ENCODE measurements around the gene CAV1. TPM values are rescaled to one million over a fixed set of nuclear protein-coding genes. Genes with fewer than 3 reads are reported as not detected.

CAV1 gene
- total RNA-seq, 3 donors from 2014 or later (not counting 1 experiment from before 2014, with no cell fraction given): not detected

DNA sequence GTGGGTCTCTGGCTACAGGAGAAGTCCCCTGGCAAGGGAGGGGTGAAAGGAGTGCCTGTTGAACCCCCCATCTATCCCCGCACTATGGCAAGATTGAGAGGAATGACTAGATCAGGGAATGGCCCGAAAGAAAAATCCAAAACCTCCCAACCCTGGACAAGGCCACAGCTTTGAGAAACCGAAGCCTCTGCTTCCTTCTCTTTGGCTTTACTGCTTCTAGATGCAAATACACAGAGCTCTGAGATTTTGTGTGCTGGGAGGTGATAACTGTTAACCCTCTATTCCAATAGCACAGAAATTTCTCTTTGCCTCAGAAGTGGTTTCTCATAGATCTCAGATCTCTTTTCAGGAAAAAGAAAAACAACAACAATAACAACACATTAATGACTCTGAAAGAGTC, 15.0 kb downstream of the CAV1 start:
- intact Hi-C loops (cut with micrococcal nuclease): no loop called here
- Mint-ChIP-seq H3K36me3 (no peaks in the 10 kb centered on the region), H3K27me3 (ENCODE audit: low read depth in 2 of 2) (peaks cover 13 to 54% of the 10 kb centered on the region in 2 donors), H3K4me1 (no peaks in the 10 kb centered on the region), H3K9me3 (no peaks in the 10 kb centered on the region), H3K27ac (no peak overlapping the region), H3K4me3 (no peak overlapping the region)
- WGBS (ENCODE audit: insufficient coverage): no CpG with 5 or more reads among the region's 3 CpGs
- no peak overlapping the region for H3K4me3 ChIP-seq (ENCODE audit: low read length)
- TF ChIP-seq, protein P1, sequence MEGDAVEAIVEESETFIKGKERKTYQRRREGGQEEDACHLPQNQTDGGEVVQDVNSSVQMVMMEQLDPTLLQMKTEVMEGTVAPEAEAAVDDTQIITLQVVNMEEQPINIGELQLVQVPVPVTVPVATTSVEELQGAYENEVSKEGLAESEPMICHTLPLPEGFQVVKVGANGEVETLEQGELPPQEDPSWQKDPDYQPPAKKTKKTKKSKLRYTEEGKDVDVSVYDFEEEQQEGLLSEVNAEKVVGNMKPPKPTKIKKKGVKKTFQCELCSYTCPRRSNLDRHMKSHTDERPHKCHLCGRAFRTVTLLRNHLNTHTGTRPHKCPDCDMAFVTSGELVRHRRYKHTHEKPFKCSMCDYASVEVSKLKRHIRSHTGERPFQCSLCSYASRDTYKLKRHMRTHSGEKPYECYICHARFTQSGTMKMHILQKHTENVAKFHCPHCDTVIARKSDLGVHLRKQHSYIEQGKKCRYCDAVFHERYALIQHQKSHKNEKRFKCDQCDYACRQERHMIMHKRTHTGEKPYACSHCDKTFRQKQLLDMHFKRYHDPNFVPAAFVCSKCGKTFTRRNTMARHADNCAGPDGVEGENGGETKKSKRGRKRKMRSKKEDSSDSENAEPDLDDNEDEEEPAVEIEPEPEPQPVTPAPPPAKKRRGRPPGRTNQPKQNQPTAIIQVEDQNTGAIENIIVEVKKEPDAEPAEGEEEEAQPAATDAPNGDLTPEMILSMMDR (IDR thresholded peaks at IDR 0.05): no peak
- ATAC-seq: no peak
- H3K36me3 ChIP-seq (ENCODE audit: control insufficient read depth, insufficient read depth, low read length): no peaks in the 10 kb centered on the region
- no peak for DNase-seq
- no peaks in the 10 kb centered on the region for H3K9me3 ChIP-seq (ENCODE audit: control insufficient read depth, insufficient read depth, low read length)
- no peak overlapping the region for H3K27ac ChIP-seq (ENCODE audit: low read length)
- peaks cover 2% of the 10 kb centered on the region for H3K27me3 ChIP-seq (ENCODE audit: control insufficient read depth, insufficient read depth, low read length)
- no peaks in the 10 kb centered on the region for H3K4me1 ChIP-seq (ENCODE audit: control insufficient read depth, insufficient read depth, low read length)

DNA sequence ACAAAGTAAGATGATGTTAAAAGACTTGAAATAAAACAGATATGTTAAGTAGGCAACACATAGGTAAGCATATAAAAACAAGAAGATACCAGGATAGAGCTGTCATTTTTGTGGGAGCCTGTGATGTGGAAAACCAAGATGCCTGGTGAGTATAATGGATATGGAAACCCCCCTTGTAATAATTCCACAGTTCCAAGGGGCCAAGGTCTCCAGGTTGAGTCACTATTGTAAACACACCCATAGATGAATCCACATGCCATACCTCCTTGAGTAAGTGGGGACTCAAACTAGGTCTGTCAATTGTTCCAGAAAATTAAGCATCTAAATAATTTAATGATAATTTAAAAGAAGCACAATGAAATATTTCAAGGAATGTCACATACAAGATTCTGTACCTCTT, 15.9 kb downstream of the CAV1 start:
- Mint-ChIP-seq H3K27ac (no peak overlapping the region), H3K27me3 (ENCODE audit: low read depth in 2 of 2) (peaks cover 13 to 59% of the 10 kb centered on the region in 2 donors), H3K36me3 (no peaks in the 10 kb centered on the region), H3K4me1 (no peaks in the 10 kb centered on the region), H3K4me3 (no peak overlapping the region), H3K9me3 (no peaks in the 10 kb centered on the region)
- Histone ChIP-seq H3K9me3 (ENCODE audit: control insufficient read depth, insufficient read depth, low read length) (no peaks in the 10 kb centered on the region), H3K36me3 (ENCODE audit: control insufficient read depth, insufficient read depth, low read length) (no peaks in the 10 kb centered on the region), H3K4me1 (ENCODE audit: control insufficient read depth, insufficient read depth, low read length) (no peaks in the 10 kb centered on the region), H3K27me3 (ENCODE audit: control insufficient read depth, insufficient read depth, low read length) (peaks cover 2% of the 10 kb centered on the region), H3K27ac (ENCODE audit: low read length) (no peak overlapping the region), H3K4me3 (ENCODE audit: low read length) (no peak overlapping the region)
- ATAC-seq: no peak
- TF ChIP-seq, protein P1 (IDR thresholded peaks at IDR 0.05): no peak
- intact Hi-C loops (cut with micrococcal nuclease): no loop called here
- no peak for DNase-seq

DNA sequence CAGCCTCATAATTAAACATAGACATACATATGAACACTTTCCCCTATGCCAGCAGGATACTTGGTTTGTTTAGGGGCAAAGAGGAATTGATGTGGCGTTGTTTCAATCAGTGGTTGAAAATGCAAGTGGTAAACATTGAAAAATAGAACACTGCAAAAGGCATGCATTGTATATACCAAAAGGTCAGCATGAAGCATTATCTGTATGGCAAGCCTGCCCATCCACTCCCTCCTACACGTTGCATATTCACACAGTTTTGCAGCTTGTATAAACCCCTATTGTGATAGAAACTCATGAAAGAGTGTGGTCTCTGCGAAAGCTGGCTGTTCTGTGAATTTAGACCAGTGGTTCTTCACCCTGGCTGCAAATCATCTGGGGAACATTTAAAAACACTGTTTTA, 17.1 kb downstream of the CAV1 start:
- WGBS (ENCODE audit: insufficient coverage): 85% methylated on average over 3 of the region's 3 CpGs
- TF ChIP-seq, protein P1 (IDR thresholded peaks at IDR 0.05): no peak
- Histone ChIP-seq H3K4me1 (ENCODE audit: control insufficient read depth, insufficient read depth, low read length) (no peaks in the 10 kb centered on the region), H3K27me3 (ENCODE audit: control insufficient read depth, insufficient read depth, low read length) (peaks cover 2% of the 10 kb centered on the region), H3K27ac (ENCODE audit: low read length) (no peak overlapping the region), H3K36me3 (ENCODE audit: control insufficient read depth, insufficient read depth, low read length) (no peaks in the 10 kb centered on the region), H3K9me3 (ENCODE audit: control insufficient read depth, insufficient read depth, low read length) (no peaks in the 10 kb centered on the region), H3K4me3 (ENCODE audit: low read length) (no peak overlapping the region)
- H3K9me3 Mint-ChIP-seq: no peaks in the 10 kb centered on the region
- H3K27ac Mint-ChIP-seq: no peak overlapping the region
- intact Hi-C loops (cut with micrococcal nuclease): no loop called here
- H3K27me3 Mint-ChIP-seq (ENCODE audit: low read depth in 2 of 2): peaks cover 13 to 59% of the 10 kb centered on the region in 2 donors
- no peaks in the 10 kb centered on the region for H3K4me1 Mint-ChIP-seq
- DNase-seq: no peak
- no peaks in the 10 kb centered on the region for H3K36me3 Mint-ChIP-seq
- no peak for ATAC-seq
- no peak overlapping the region for H3K4me3 Mint-ChIP-seq

DNA sequence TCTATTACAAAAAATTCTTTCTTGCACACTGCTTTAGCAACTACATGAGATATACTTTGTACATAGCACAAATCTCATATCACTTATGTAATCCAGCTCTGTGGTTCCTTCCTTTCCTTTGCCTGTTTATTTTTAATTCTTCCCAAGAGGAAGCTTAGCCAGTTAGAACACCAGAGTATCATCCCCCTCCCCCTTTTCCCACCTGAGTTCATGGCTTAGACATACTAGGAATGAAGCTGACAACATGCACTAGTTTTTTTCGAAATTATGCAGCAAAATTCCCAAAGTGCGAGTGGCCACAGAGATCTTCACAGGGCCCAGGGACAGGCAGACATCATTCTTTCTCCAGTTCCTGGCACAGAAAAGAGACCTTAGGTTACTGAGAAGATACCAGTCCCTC, 17.8 kb downstream of the CAV1 start:
- 82% methylated on average over 2 of the region's 2 CpGs for WGBS (ENCODE audit: insufficient coverage)

More for the DNA sequence above, 17.8 kb downstream of the CAV1 start:
- no peaks in the 10 kb centered on the region for H3K36me3 ChIP-seq (ENCODE audit: control insufficient read depth, insufficient read depth, low read length)
- Mint-ChIP-seq H3K27me3 (ENCODE audit: low read depth in 2 of 2) (peaks cover 11 to 57% of the 10 kb centered on the region in 2 donors), H3K27ac (no peak overlapping the region), H3K9me3 (no peaks in the 10 kb centered on the region), H3K4me3 (no peak overlapping the region), H3K4me1 (no peaks in the 10 kb centered on the region), H3K36me3 (no peaks in the 10 kb centered on the region)
- ATAC-seq (no peak), DNase-seq (no peak)
- TF ChIP-seq, protein P1 (IDR thresholded peaks at IDR 0.05): no peak
- H3K4me1 ChIP-seq (ENCODE audit: control insufficient read depth, insufficient read depth, low read length): no peaks in the 10 kb centered on the region
- H3K27ac ChIP-seq (ENCODE audit: low read length): no peak overlapping the region
- H3K27me3 ChIP-seq (ENCODE audit: control insufficient read depth, insufficient read depth, low read length): peaks cover 2% of the 10 kb centered on the region
- no peaks in the 10 kb centered on the region for H3K9me3 ChIP-seq (ENCODE audit: control insufficient read depth, insufficient read depth, low read length)
- H3K4me3 ChIP-seq (ENCODE audit: low read length): no peak overlapping the region
- intact Hi-C loops (cut with micrococcal nuclease): no loop called here

Data from natural killer cell (primary cell).